HEK293 (cell line): ENCODE measurements around the gene MERTK.

Source experiments
- CTCF ChIA-PET: fragments of 350-600 bp; formaldehyde crosslinking; extraction: SDS; loops from one replicate; lab custom pipeline; 2021; ENCODE audit warnings: antibody characterized with exemption; lab: Yijun Ruan, JAX
- POLR2A ChIA-PET: fragments of 300-600 bp; formaldehyde crosslinking; extraction: SDS; loops from one replicate; lab custom pipeline; 2020; ENCODE audit warnings: antibody characterized with exemption, inconsistent platforms; lab: Yijun Ruan, JAX
- H3K27ac ChIP-seq: fragments of 200-500 bp; sonication (Bioruptor generic); 2 replicates; pipeline ENCODE4 v1.5.1; 2014; ENCODE audit warnings: low read depth, low read length, control low read depth, inconsistent platforms; ENCODE audit errors: extremely low read depth
- H3K36me3 ChIP-seq, 2 experiments: fragments of 200-500 bp in 1 of 2; sonication (Bioruptor generic) in 1 of 2; 1 replicate in 1 of 2; 2 replicates in 1 of 2; pipeline ENCODE4 v1.5.1; 2014 to 2017; ENCODE audit warnings: inconsistent platforms in 2 of 2, low read length in 2 of 2; ENCODE audit not compliant: control insufficient read depth in 2 of 2, insufficient read depth in 1 of 2
- H3K4me1 ChIP-seq: fragments of 200-500 bp; sonication (Bioruptor generic); 2 replicates; pipeline ENCODE4 v1.5.1; 2014; ENCODE audit warnings: mild to moderate bottlenecking, low read length, inconsistent platforms; ENCODE audit not compliant: control insufficient read depth, insufficient read depth
- H3K4me3 ChIP-seq: 2 replicates; pipeline ENCODE4 v1.5.1; 2011; ENCODE audit warnings: low read depth, mild to moderate bottlenecking, control low read depth, low read length, moderate library complexity
- H3K9me3 ChIP-seq: fragments of 200-500 bp; sonication (Bioruptor generic); 2 replicates; pipeline ENCODE4 v1.5.1; 2014; ENCODE audit warnings: low read depth, low read length, inconsistent platforms; ENCODE audit not compliant: control insufficient read depth, insufficient read depth
- CTCF ChIP-seq: fragments of 450-650 bp; formaldehyde crosslinking; IDR thresholded peaks from 2 replicates; pipeline ENCODE4 v1.5.1; 2016; ENCODE audit warnings: missing biosample characterization, missing genetic modification characterization
- GLIS2 ChIP-seq: fragments of 450-650 bp; formaldehyde crosslinking; IDR thresholded peaks from 2 replicates; pipeline ENCODE4 v1.5.1; 2016; ENCODE audit warnings: missing biosample characterization, missing genetic modification characterization
- REST ChIP-seq: fragments of 450-650 bp; formaldehyde crosslinking; IDR thresholded peaks from 2 replicates; pipeline ENCODE4 v1.5.1; 2016; ENCODE audit warnings: missing biosample characterization, missing genetic modification characterization
- SETDB1 ChIP-seq: IDR thresholded peaks from one replicate; pipeline ENCODE4 v1.6.1; 2017; ENCODE audit warnings: mild to moderate bottlenecking, low read length, moderate library complexity, mixed read lengths; ENCODE audit not compliant: insufficient read length
- ZBTB6 ChIP-seq: fragments of 450-650 bp; formaldehyde crosslinking; IDR thresholded peaks from 2 replicates; pipeline ENCODE4 v1.5.1; 2017; ENCODE audit warnings: missing biosample characterization, missing genetic modification characterization
- ZFHX2 ChIP-seq: fragments of 450-650 bp; formaldehyde crosslinking; conservative IDR thresholded peaks from 2 replicates; pipeline ENCODE4 v1.5.1; 2016; ENCODE audit warnings: missing biosample characterization, missing genetic modification characterization
- ZNF121 ChIP-seq: fragments of 450-650 bp; formaldehyde crosslinking; IDR thresholded peaks from 2 replicates; pipeline ENCODE4 v1.5.1; 2016; ENCODE audit warnings: missing biosample characterization, missing genetic modification characterization
- ZNF341 ChIP-seq: fragments of 450-650 bp; formaldehyde crosslinking; IDR thresholded peaks from 2 replicates; pipeline ENCODE4; 2016; ENCODE audit warnings: low read depth, missing biosample characterization, missing genetic modification characterization
- ZNF350 ChIP-seq: fragments of 450-650 bp; formaldehyde crosslinking; IDR thresholded peaks from 2 replicates; pipeline ENCODE4 v1.5.0; 2017; ENCODE audit warnings: missing biosample characterization, mild to moderate bottlenecking, missing genetic modification characterization
- ZNF394 ChIP-seq: fragments of 450-650 bp; formaldehyde crosslinking; IDR thresholded peaks from 2 replicates; pipeline ENCODE4 v1.5.1; 2016; ENCODE audit warnings: missing biosample characterization, missing genetic modification characterization, mild to moderate bottlenecking, moderate library complexity, borderline replicate concordance
- ZNF561 ChIP-seq: fragments of 450-650 bp; IDR thresholded peaks from 2 replicates; pipeline ENCODE4 v1.5.1; 2018; ENCODE audit warnings: missing biosample characterization, missing genetic modification characterization, borderline replicate concordance
- ZNF707 ChIP-seq: fragments of 450-650 bp; formaldehyde crosslinking; IDR thresholded peaks from 2 replicates; pipeline ENCODE4 v1.5.1; 2016; ENCODE audit warnings: missing biosample characterization, missing genetic modification characterization

The MERTK gene

GRCh38 chr2:112032224-112032586 lies 133.8 kb downstream of the MERTK start (continued):
- TF ChIP-seq REST (tag by site-specific recombination), result no peak
- no peak for TF ChIP-seq GLIS2 (tag by site-specific recombination)

GRCh38 chr2:112032689-112033465 lies 134.5 kb downstream of the MERTK start:
- Histone ChIP-seq H3K27ac (no peak overlapping the region), H3K4me1 (peaks cover 5% of the 10 kb centered on the region), H3K9me3 (no peaks in the 10 kb centered on the region; the same call in 1 of the 2 replicates), H3K36me3 (peaks cover 0 to 5% of the 10 kb centered on the region in 2 experiments; a peak in 1 of 3 replicates), H3K4me3 (no peak overlapping the region)
- TF ChIP-seq ZBTB6 (tag by site-specific recombination) (no peak), ZNF707 (tag by site-specific recombination) (no peak), ZNF121 (peak; percentile 82; the same call in 1 of the 2 replicates), ZNF341 (tag by site-specific recombination) (no peak), ZNF350 (tag by site-specific recombination) (no peak), CTCF (peak; percentile 36)
- ChIA-PET CTCF (interaction anchor here (0.5 to 1.5 kb wide), 7 partner anchors 12 to 696 kb away, joined by 3 to 7 read pairs (median 3); no protein-coding TSS in a partner anchor), POLR2A (no interaction called here)

- ChIA-PET POLR2A (no interaction called here), CTCF (interaction anchor here (0.6 to 1.5 kb wide), 5 partner anchors 13 to 138 kb away, joined by 3 to 7 read pairs (median 3); no protein-coding TSS in a partner anchor)
- no peak overlapping the region for H3K27ac ChIP-seq
- H3K4me3 ChIP-seq, result no peak overlapping the region
- H3K4me1 ChIP-seq, result peaks cover 5% of the 10 kb centered on the region
- H3K36me3 ChIP-seq, result peaks cover 0 to under 1% of the 10 kb centered on the region in 2 experiments; a peak in 1 of 3 replicates
- no peaks in the 10 kb centered on the region; the same call in 1 of the 2 replicates for H3K9me3 ChIP-seq
- TF ChIP-seq ZNF394 (no peak), ZFHX2 (peak; percentile 55; the same call in 1 of the 2 replicates)
- TF ChIP-seq, all 188 proteins: peak for 1
These were observed 135.2 kb downstream of the MERTK start for GRCh38 chr2:112033600-112033999.

GRCh38 chr2:112034924-112035323 lies 136.5 kb downstream of the MERTK start:
- H3K4me1 ChIP-seq, result peaks cover 5% of the 10 kb centered on the region
- no peaks in the 10 kb centered on the region for H3K36me3 ChIP-seq
- no peak overlapping the region for H3K27ac ChIP-seq
- H3K4me3 ChIP-seq, result no peak overlapping the region
- ChIA-PET POLR2A (no interaction called here), CTCF (no interaction called here)
- H3K9me3 ChIP-seq, result no peaks in the 10 kb centered on the region; the same call in 1 of the 2 replicates
- TF ChIP-seq ZNF561, result no peak
- TF ChIP-seq SETDB1, result peak; percentile 67
- TF ChIP-seq, all 188 proteins: peak for 1
